MM.1S (cell line): ENCODE results near the gene CTSZ.

ENCODE experiments used
- DNase-seq: peaks from one replicate; pipeline ENCODE4 v3.0.0-alpha.2; 2015
- H2AFZ ChIP-seq: fragments of 300-600 bp; sonication (generic); 2 replicates; pipeline ENCODE4 v1.6.0; 2016; ENCODE audit warnings: antibody characterized with exemption, low read length
- H3F3A ChIP-seq: fragments of 300-600 bp; sonication (generic); 2 replicates; pipeline ENCODE4 v1.6.1; 2016; ENCODE audit warnings: mild to moderate bottlenecking, antibody characterized with exemption, low read length, moderate library complexity, mixed read lengths; ENCODE audit not compliant: insufficient read depth
- H3K27ac ChIP-seq: fragments of 300-600 bp; sonication (generic); 2 replicates; pipeline ENCODE4 v1.5.1; 2016; ENCODE audit warnings: mild to moderate bottlenecking, low read length
- H3K27me3 ChIP-seq: fragments of 300-600 bp; sonication (generic); replicated peaks from 2 replicates; pipeline ENCODE4 v1.6.0; 2016; ENCODE audit warnings: low read length; ENCODE audit not compliant: insufficient read depth
- H3K36me3 ChIP-seq: fragments of 300-600 bp; sonication (generic); replicated peaks from 2 replicates; pipeline ENCODE4 v1.6.1; 2016; ENCODE audit warnings: mild to moderate bottlenecking, low read length, mixed read lengths; ENCODE audit not compliant: insufficient read depth
- H3K4me1 ChIP-seq: fragments of 300-600 bp; sonication (generic); 2 replicates; pipeline ENCODE4 v1.6.1; 2016; ENCODE audit warnings: low read length, mixed read lengths
- H3K4me2 ChIP-seq: fragments of 300-600 bp; sonication (generic); 2 replicates; pipeline ENCODE4 v1.6.0; 2016; ENCODE audit warnings: low read depth, low read length
- H3K4me3 ChIP-seq: fragments of 300-600 bp; sonication (generic); 2 replicates; pipeline ENCODE4 v1.5.1; 2016; ENCODE audit warnings: low read length, mixed read lengths
- H3K79me2 ChIP-seq: fragments of 300-600 bp; sonication (generic); 2 replicates; pipeline ENCODE4 v1.6.1; 2016; ENCODE audit warnings: mixed run types, low read length, mixed read lengths
- H3K9ac ChIP-seq: fragments of 300-600 bp; sonication (generic); 2 replicates; pipeline ENCODE4 v1.6.1; 2016; ENCODE audit warnings: low read length, mixed read lengths
- H3K9me2 ChIP-seq: fragments of 300-600 bp; sonication (generic); replicated peaks from 2 replicates; pipeline ENCODE4 v1.6.1; 2016; ENCODE audit warnings: mild to moderate bottlenecking, low read length, mixed read lengths; ENCODE audit not compliant: insufficient read depth
- H3K9me3 ChIP-seq: fragments of 300-600 bp; sonication (generic); replicated peaks from 2 replicates; pipeline ENCODE4 v1.6.1; 2016; ENCODE audit warnings: mild to moderate bottlenecking, low read length, mixed read lengths; ENCODE audit not compliant: insufficient read depth
- H4K20me1 ChIP-seq: fragments of 300-600 bp; sonication (generic); 2 replicates; pipeline ENCODE4 v1.6.1; 2016; ENCODE audit warnings: mild to moderate bottlenecking, low read length, moderate library complexity, mixed read lengths; ENCODE audit not compliant: insufficient read depth
- CTCF ChIP-seq: fragments of 300-600 bp; sonication (generic); IDR thresholded peaks from 2 replicates; pipeline ENCODE4 v1.5.1; 2016; ENCODE audit warnings: antibody characterized with exemption, low read length, mixed read lengths
- EZH2 ChIP-seq: fragments of 300-600 bp; sonication (generic); optimal IDR thresholded peaks from 2 replicates; pipeline ENCODE3; 2017; ENCODE audit warnings: low read depth, mild to moderate bottlenecking, antibody characterized with exemption, low read length, mixed read lengths
- EZH2phosphoT487 ChIP-seq: fragments of 300-600 bp; sonication (generic); IDR thresholded peaks from 2 replicates; pipeline ENCODE4 v1.6.1; 2018; ENCODE audit warnings: antibody characterized with exemption, low read length

CTSZ gene

GRCh38 chr20:59046862-59047261 is 39.8 kb upstream of the CTSZ start:
- H3K79me2 ChIP-seq = peaks cover 7% of the 10 kb centered on the region
- no peak overlapping the region for H3K9ac ChIP-seq
- no peaks in the 10 kb centered on the region for H3K36me3 ChIP-seq
- H3K4me1 ChIP-seq = peaks cover 6% of the 10 kb centered on the region
- no peaks in the 10 kb centered on the region for H3K9me3 ChIP-seq
- H3F3A ChIP-seq = no peaks in the 10 kb centered on the region
- H2AFZ ChIP-seq = no peak overlapping the region
- no peak overlapping the region for H3K4me2 ChIP-seq
- TF ChIP-seq CTCF (no peak), EZH2 (no peak), EZH2phosphoT487 (no peak)
- no peaks in the 10 kb centered on the region for H3K9me2 ChIP-seq
- no peaks in the 10 kb centered on the region for H4K20me1 ChIP-seq
- H3K27ac ChIP-seq = no peak overlapping the region
- H3K4me3 ChIP-seq = no peak overlapping the region
- no peaks in the 10 kb centered on the region for H3K27me3 ChIP-seq
- no peak for DNase-seq

GRCh38 chr20:59044796-59045195 is 37.7 kb upstream of the CTSZ start:
- 0 out of 2 replicates have a peak, but pooled peaks cover 4% of the 10 kb centered on the region for H4K20me1 ChIP-seq
- H3K36me3 ChIP-seq = no peaks in the 10 kb centered on the region
- H3K4me2 ChIP-seq = no peak overlapping the region
- H2AFZ ChIP-seq = no peak overlapping the region
- H3K4me1 ChIP-seq = peaks cover 14% of the 10 kb centered on the region
- H3K9ac ChIP-seq = no peak overlapping the region
- H3K27me3 ChIP-seq = no peaks in the 10 kb centered on the region
- no peak for DNase-seq
- no peak for TF ChIP-seq EZH2phosphoT487
- no peak for TF ChIP-seq EZH2
- TF ChIP-seq CTCF = no peak
- no peaks in the 10 kb centered on the region for H3K9me3 ChIP-seq
- no peak overlapping the region for H3K27ac ChIP-seq
- H3K4me3 ChIP-seq = no peak overlapping the region
- H3K9me2 ChIP-seq = no peaks in the 10 kb centered on the region
- H3F3A ChIP-seq = no peaks in the 10 kb centered on the region
- H3K79me2 ChIP-seq = peaks cover 28% of the 10 kb centered on the region

- peaks cover 14% of the 10 kb centered on the region for H3K4me1 ChIP-seq
- H3K36me3 ChIP-seq = no peaks in the 10 kb centered on the region
- TF ChIP-seq EZH2 = no peak
- no peak for TF ChIP-seq CTCF
- TF ChIP-seq EZH2phosphoT487 = no peak
- no peaks in the 10 kb centered on the region for H3F3A ChIP-seq
- no peaks in the 10 kb centered on the region for H3K9me3 ChIP-seq
- no peak for DNase-seq
- H3K27me3 ChIP-seq = no peaks in the 10 kb centered on the region
- H3K9me2 ChIP-seq = no peaks in the 10 kb centered on the region
- 0 out of 2 replicates have a peak, but pooled peaks cover 4% of the 10 kb centered on the region for H4K20me1 ChIP-seq
- peaks cover 33% of the 10 kb centered on the region for H3K79me2 ChIP-seq
- H2AFZ ChIP-seq = no peak overlapping the region
- H3K4me2 ChIP-seq = no peak overlapping the region
- H3K27ac ChIP-seq = no peak overlapping the region
- no peak overlapping the region for H3K4me3 ChIP-seq
- no peak overlapping the region for H3K9ac ChIP-seq
Observed at GRCh38 chr20:59044295-59044694, 37.2 kb upstream of the CTSZ start.
